HG03342 (cell line): ENCODE measurements around the gene CERS6.
A peak's percentile ranks its signal among the peaks of the same experiment; 100 is the strongest.
"Not testable (repeated sequence)": the region's sequence is repeated elsewhere in the genome, so short reads cannot be mapped to it uniquely, and the experiment has no call there.

Experiments used
- ATAC-seq: cut with Tn5 transposase; IDR thresholded peaks from one replicate; pipeline ENCODE4 v1.9.1; 2021; ENCODE audit warnings: mild to moderate bottlenecking, moderate library complexity; ENCODE audit not compliant: unreplicated experiment

Gene CERS6

GRCh38 chr2:168633200-168633599, 177.1 kb downstream of the CERS6 start:
- no peak for ATAC-seq

DNA sequence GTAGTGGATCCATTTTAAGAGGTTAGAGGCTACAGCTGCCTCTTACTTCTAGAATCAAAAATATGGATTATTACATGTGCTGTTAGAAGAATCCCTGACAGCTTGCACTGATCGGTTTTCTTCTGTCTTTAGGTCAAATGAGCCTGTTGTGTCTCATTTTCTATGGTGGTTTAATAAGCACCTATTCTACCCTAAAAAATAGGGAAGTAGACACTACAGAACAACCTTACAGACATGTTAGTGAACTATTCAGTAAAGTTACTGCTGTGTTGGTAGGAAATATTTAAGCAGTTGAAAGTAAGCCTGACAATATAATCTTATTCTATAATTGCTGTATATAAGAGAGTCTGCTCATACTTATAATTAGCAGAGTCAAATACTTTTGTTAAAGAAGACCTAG, 177.8 kb downstream of the CERS6 start:
- ATAC-seq = peak; percentile 60

DNA sequence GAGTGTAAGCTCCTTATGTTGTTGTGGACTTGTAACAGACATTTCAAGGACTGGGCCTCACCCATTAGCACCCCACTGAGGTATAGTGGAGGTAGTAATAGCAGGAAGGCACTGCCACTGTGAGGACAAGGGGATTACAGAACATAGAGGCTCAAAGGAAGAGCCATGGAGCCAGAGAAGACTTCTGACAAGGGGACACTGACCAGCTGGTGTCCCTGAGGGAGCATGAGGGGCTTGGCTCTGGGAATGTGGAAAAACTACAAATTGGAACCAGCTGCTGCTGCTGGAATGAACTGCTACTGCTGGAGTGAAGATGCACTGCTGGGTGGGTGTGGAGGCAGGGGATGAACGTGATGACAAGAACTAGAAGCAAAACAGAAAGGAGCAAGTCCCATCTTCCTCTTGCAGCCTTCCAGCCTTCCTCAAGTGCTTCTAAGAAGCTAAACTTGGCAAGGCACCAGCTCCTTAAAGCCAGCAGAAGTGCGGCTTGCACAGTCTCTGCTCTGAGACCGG, 179.0 kb downstream of the CERS6 start:
- no peak for ATAC-seq

DNA sequence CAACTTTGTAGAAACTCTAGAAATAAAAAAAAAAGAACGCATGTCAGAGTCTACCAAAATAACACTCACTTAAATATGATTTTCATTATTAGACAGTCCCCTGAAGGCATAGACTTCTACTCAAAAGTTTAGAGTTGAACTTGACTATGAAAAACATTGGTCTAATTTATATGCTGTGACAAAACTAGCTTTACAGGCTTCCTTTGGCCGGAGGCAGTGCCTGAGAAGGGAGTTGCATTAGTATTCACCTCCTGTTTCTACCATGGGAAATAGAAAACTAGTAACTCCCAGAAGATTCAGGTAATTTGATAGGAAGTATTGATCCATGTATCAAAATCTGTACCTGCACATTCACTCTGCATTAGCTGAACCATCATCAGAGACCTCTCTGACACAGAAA, 182.9 kb downstream of the CERS6 start:
- ATAC-seq = no peak

GRCh38 chr2:168639441-168639898, 183.4 kb downstream of the CERS6 start:
- no peak for ATAC-seq

DNA sequence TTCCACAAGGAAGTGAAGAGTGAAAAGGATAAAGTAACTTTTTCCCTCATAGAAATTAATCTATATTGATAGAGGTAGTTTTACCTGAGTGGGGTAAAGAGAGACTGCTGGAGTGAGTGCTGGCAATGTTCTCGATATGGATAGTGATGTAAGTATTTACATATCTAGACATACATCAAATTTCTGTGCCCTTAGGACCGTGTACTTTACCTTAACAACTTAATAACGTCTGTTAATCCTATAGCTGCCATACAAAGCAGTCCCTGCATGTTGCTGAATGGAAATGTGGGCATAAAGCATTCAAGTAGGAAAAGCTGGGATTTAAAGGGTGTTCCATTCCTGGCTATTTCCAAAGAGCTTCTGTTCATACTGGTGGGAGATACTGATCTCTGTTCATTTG, 184.0 kb downstream of the CERS6 start:
- no peak for ATAC-seq

DNA sequence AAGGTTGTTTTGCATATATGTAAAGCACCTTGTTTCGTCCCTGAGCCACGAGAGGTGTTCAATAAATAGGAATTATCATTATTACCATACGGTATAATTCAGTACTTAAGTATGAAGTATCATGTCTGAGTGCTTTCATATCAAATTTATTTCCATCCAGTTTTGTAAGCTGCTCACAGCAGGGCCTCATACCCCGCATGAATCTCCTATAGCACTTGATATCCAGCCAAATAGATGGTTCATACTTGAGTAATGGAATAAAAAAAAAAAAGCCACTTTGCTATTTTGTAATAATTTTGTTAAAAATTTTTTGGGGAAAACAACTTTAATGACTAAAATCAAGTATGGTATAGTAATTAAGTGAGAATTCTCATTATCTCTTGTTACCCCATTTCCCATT, 185.6 kb downstream of the CERS6 start:
- no peak for ATAC-seq

- no peak for ATAC-seq
These were observed 186.8 kb downstream of the CERS6 start for GRCh38 chr2:168642873-168643272.

DNA sequence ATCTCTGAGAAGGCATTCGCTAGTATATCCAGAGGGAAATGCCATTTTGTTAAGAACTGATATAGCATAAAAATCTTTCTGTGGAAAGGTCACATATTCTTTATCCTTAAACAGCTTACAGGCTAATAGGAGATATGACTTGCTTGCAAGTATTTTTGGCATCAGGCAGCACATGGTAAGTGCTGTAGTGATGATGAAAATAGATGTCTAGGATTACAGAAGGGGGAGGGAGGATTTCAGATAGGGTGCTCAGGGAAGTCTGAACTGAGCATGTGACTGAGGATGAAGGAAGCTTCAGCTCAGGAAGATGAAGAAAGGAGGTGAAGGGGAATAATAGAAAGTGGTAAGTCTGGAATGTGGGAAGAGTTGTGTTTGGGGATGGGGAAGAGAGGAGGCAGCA, 187.9 kb downstream of the CERS6 start:
- ATAC-seq = no peak

DNA sequence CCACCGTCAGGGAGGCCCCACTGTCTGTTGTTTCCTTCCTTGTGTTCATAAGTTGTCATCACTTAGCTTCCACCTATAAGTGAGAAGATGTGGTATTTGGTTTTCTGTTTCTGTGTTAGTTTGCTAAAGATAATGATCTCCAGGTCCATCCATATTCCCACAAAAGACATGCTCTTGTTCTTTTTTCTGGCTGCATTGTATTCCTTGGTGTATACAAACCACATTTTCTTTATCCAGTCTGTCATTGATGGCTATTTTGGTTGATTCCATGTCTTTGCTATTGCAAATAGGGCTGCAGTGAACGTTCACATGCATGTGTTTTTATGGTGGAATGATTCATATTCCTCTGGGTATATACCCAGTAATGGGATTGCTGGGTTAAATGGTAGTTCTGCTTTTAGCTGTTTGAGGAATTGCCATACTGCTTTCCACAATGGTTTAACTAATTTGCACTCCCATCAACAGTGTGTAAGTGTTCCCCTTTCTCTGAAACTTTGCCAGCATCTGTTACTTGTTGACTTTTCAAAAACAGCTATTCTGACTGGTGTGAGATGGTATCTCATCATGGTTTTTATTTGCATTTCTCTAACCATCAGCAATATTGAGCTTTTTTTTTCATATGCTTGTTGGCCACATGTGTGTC, 189.7 kb downstream of the CERS6 start:
- no peak for ATAC-seq

GRCh38 chr2:168649105-168649504, 193.0 kb downstream of the CERS6 start:
- no peak for ATAC-seq

DNA sequence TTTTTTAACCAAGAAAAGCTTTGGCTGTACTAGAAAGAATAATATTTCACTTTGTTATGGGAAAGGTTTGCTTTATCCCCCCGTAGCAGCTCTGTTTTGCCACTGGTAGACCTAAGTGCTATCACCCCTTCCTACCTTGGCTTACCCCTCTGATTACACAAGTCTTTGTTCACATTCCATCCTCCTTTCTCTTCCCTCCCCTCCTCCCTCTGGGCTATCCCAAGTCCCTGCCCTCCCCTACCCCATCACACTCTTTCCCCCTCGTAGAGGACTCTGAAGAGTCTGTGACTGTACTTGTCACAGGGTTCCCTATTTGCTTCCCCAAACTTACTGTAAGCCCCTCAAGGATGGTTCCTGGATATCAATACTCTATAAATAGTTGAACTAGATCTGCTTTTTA, 193.5 kb downstream of the CERS6 start:
- no peak for ATAC-seq

DNA sequence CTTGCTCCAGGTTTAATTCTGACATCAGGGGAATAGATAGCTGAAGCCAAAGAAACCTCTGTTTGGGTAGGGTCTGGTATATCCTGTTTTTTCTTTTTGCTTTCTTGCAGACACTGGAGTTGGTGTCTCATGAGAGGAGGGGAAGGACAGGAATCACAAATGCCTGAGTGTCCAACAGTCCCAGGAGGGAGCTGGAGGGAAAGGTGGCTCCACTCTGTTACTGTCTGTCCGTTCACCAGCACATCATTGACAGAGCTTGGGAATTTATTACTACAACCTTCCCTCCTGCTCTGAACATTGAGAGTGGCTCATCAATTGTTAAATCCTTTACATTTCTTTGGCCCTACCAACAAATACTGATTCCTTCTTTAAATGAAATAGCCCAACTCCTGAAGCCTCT, 194.1 kb downstream of the CERS6 start:
- ATAC-seq = no peak

- no peak for ATAC-seq
These were observed 194.7 kb downstream of the CERS6 start for GRCh38 chr2:168650781-168651180.

GRCh38 chr2:168652997-168653921, 197.2 kb downstream of the CERS6 start:
- no peak for ATAC-seq

GRCh38 chr2:168654705-168655104, 198.6 kb downstream of the CERS6 start:
- ATAC-seq = no peak

- no peak for ATAC-seq
These were observed 199.1 kb downstream of the CERS6 start for GRCh38 chr2:168655207-168655606.

DNA sequence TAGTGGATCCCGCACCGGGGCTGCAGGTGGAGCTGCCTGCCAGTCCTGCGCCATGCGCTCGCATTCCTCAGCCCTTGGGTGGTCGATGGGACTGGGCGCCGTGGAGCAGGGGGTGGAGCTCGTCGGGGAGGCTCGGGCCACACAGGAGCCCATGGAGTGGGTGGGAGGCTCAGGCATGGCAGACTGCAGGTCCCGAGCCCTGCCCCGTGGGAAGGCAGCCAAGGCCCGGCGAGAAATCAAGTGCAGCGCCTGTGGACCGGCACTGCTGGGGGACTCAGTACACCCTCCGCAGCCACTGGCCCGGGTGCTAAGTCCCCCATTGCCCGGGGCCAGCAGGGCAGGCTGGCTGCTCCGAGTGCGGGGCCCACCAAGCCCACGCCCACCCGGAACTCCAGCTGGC, 201.3 kb downstream of the CERS6 start:
- ATAC-seq = not testable (repeated sequence)

- no peak for ATAC-seq
These were observed 202.6 kb downstream of the CERS6 start for GRCh38 chr2:168658706-168659105.

DNA sequence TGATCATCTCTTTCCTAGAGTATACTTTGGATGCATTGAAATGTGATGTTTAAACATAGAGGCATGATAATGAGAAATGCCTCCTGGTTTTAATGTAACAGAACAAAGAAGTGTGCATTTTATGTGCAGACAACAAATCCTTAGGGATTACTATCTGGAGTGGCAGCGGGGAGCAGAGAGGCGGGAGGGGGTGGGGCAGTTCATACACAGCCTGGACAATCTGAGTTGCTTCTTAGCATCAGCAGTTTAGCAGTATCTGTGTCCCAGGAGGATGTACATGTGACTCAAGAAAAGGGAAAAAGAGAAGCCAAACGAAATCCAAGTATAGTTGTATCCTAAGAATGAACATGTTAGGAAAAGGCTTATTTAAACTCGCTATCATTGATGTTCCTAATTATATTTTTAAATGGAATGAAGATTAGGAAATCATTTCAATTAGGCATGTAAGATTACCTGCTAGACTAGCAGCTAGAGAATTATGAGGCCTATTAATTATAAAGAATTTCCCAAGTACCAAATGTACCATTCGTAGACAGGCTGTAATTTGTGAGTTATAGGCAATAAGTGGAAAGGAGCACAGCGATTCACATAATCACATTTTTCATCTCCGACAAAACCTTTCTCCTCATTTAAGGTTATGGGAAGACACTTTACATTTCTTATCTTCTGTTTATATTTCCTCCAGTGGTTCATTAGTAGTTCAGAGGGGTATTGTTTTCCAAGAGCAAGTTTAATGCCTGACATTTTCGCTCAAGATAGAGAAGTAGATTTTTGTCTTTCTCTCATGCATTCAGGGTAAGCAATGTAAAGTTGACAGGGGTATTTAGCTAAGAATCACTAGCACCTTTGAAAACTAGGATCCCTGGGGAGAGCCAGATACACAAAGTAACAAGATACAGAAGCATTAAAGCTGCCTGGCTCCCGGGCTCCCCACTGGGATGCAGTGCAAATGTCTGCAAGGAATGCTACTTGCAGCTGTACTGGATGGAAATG, 205.1 kb downstream of the CERS6 start:
- ATAC-seq = no peak

- ATAC-seq = no peak
These were observed 205.8 kb downstream of the CERS6 start for GRCh38 chr2:168661863-168662256.
